H1 (cell line): ENCODE data around the gene LRRC10. TPM values are rescaled to one million over a fixed set of nuclear protein-coding genes. Genes with fewer than 3 reads are reported as not detected.
"Not testable (repeated sequence)": the region's sequence is repeated elsewhere in the genome, so short reads cannot be mapped to it uniquely, and the experiment has no call there.

Experiments
- CTCF ChIA-PET: fragments of 300-600 bp; sonication (Branson Sonifier 250); formaldehyde crosslinking; loops from one replicate; lab custom pipeline; 2021; ENCODE audit not compliant: partially characterized antibody; lab: Charles Lee
- POLR2A ChIA-PET: fragments of 300-600 bp; sonication (Branson Sonifier 250); formaldehyde crosslinking; loops from one replicate; lab custom pipeline; 2021; ENCODE audit warnings: inconsistent platforms; ENCODE audit not compliant: partially characterized antibody; lab: Charles Lee
- DNase-seq, 2 experiments: peaks; one replicate each; pipeline versions ENCODE4 v3.0.0 to v3.0.0-alpha.2; 2010 to 2022; ENCODE audit warnings: low spot score in 2 of 2, low read depth in 1 of 2, mixed read lengths in 1 of 2
- FAIRE-seq: peaks from 2 replicates; lab custom pipeline; 2011; peaks lifted over from hg19 to GRCh38; lab: Jason Lieb, UNC
- H2AFZ ChIP-seq: 2 replicates; pipeline ENCODE4 v1.8.1; 2012; ENCODE audit warnings: low read length, inconsistent platforms
- H2AK5ac ChIP-seq: 2 replicates; pipeline ENCODE4 v1.6.1; 2013; ENCODE audit warnings: low read depth, low read length
- H2BK120ac ChIP-seq: replicated peaks from 2 replicates; pipeline ENCODE3; 2013; ENCODE audit warnings: low read depth, low read length, inconsistent platforms
- H2BK12ac ChIP-seq: 2 replicates; pipeline ENCODE4 v1.6.1; 2013; ENCODE audit warnings: low read depth, low read length
- H2BK15ac ChIP-seq: 2 replicates; pipeline ENCODE4 v1.6.1; 2013; ENCODE audit warnings: low read length
- H2BK20ac ChIP-seq: 2 replicates; pipeline ENCODE4 v1.6.1; 2013; ENCODE audit warnings: low read length
- H2BK5ac ChIP-seq: 2 replicates; pipeline ENCODE4 v1.6.1; 2013; ENCODE audit warnings: low read depth, low read length
- H3K14ac ChIP-seq: 2 replicates; pipeline ENCODE4 v1.6.1; 2013; ENCODE audit warnings: inconsistent platforms; ENCODE audit not compliant: insufficient read length
- H3K18ac ChIP-seq: 2 replicates; pipeline ENCODE4 v1.6.1; 2013; ENCODE audit warnings: low read length; ENCODE audit errors: extremely low read depth
- H3K23ac ChIP-seq: 2 replicates; pipeline ENCODE4 v1.6.1; 2013; ENCODE audit warnings: inconsistent platforms; ENCODE audit not compliant: insufficient read length
- H3K23me2 ChIP-seq: 2 replicates; pipeline ENCODE4 v1.6.1; 2013; ENCODE audit warnings: low read depth, low read length
- H3K27ac ChIP-seq: 2 replicates; pipeline ENCODE4 v1.6.1; 2011; ENCODE audit warnings: low read depth, low read length, inconsistent platforms
- H3K27me3 ChIP-seq, 4 experiments: replicated peaks in 1 of 4; 1 replicate in 1 of 4; 2 replicates in 3 of 4; pipeline versions ENCODE4 v1.6.1 to v1.8.1; 2011 to 2013; ENCODE audit warnings: low read length in 3 of 4, mild to moderate bottlenecking in 3 of 4, inconsistent platforms in 2 of 4, mixed read lengths in 2 of 4, moderate library complexity in 1 of 4; ENCODE audit not compliant: control insufficient read depth in 3 of 4, insufficient read depth in 3 of 4; ENCODE audit errors: extremely low read depth in 1 of 4
- H3K36me3 ChIP-seq, 4 experiments: 2 replicates each; pipeline versions ENCODE4 v1.6.1 to v1.8.1; 2011 to 2013; ENCODE audit warnings: mild to moderate bottlenecking in 4 of 4, low read length in 3 of 4, moderate library complexity in 2 of 4, control low read depth in 1 of 4, inconsistent platforms in 1 of 4; ENCODE audit not compliant: insufficient read depth in 4 of 4, control insufficient read depth in 2 of 4
- H3K4ac ChIP-seq: replicated peaks from 2 replicates; pipeline ENCODE3; 2013; ENCODE audit warnings: low read length, low read depth, mixed read lengths, inconsistent platforms; ENCODE audit not compliant: insufficient read length
- H3K4me1 ChIP-seq, 4 experiments: replicated peaks in 1 of 4; 1 replicate in 1 of 4; 2 replicates in 3 of 4; pipeline versions ENCODE4 v1.6.1 to v1.8.1; 2011 to 2013; ENCODE audit warnings: low read length in 3 of 4, inconsistent platforms in 2 of 4, mixed read lengths in 1 of 4; ENCODE audit not compliant: insufficient read depth in 4 of 4, control insufficient read depth in 3 of 4
- H3K4me2 ChIP-seq, 2 experiments: 2 replicates each; pipeline versions ENCODE4 v1.6.1 to v1.8.1; 2011 to 2013; ENCODE audit warnings: low read depth in 2 of 2, low read length in 2 of 2, control low read depth in 1 of 2, inconsistent platforms in 1 of 2, mild to moderate bottlenecking in 1 of 2; ENCODE audit not compliant: insufficient read depth in 1 of 2
- H3K4me3 ChIP-seq, 4 experiments: fragments of 200-600, 300-600 bp in 1 of 4; sonication (generic), shearing (Covaris generic), sonication (Bioruptor Twin) in 1 of 4; 2 replicates each; pipeline versions ENCODE4 v1.5.1 to v1.8.1; 2011 to 2016; ENCODE audit warnings: low read length in 4 of 4, low read depth in 3 of 4, control low read depth in 2 of 4, inconsistent platforms in 2 of 4, mild to moderate bottlenecking in 2 of 4, mixed read lengths in 1 of 4, moderate library complexity in 1 of 4; ENCODE audit not compliant: insufficient read depth in 2 of 4; ENCODE audit errors: extremely low read depth in 1 of 4
- H3K56ac ChIP-seq: replicated peaks from 2 replicates; pipeline ENCODE3; 2013; ENCODE audit warnings: low read depth, mild to moderate bottlenecking, mixed read lengths, low read length, inconsistent platforms; ENCODE audit not compliant: insufficient read length
- H3K79me1 ChIP-seq: 2 replicates; pipeline ENCODE4 v1.6.1; 2013; ENCODE audit warnings: low read depth, low read length, control low read depth
- H3K79me2 ChIP-seq, 2 experiments: 2 replicates each; pipeline versions ENCODE4 v1.6.1 to v1.8.1; 2012 to 2013; ENCODE audit warnings: low read length in 2 of 2, mild to moderate bottlenecking in 2 of 2, inconsistent platforms in 1 of 2; ENCODE audit not compliant: insufficient read depth in 2 of 2, control insufficient read depth in 1 of 2
- H3K9ac ChIP-seq, 4 experiments: replicated peaks in 1 of 4; 1 replicate in 1 of 4; 2 replicates in 3 of 4; pipeline versions ENCODE4 v1.6.1 to v1.8.1; 2011 to 2013; ENCODE audit warnings: low read depth in 3 of 4, low read length in 3 of 4, control low read depth in 2 of 4, mild to moderate bottlenecking in 2 of 4, moderate library complexity in 2 of 4, inconsistent platforms in 1 of 4; ENCODE audit errors: extremely low read depth in 1 of 4
- H3K9me3 ChIP-seq, 2 experiments: 2 replicates each; pipeline versions ENCODE4 v1.6.1 to v1.8.1; 2012 to 2013; ENCODE audit warnings: mild to moderate bottlenecking in 2 of 2, moderate library complexity in 2 of 2, control low read depth in 1 of 2, inconsistent platforms in 1 of 2, low read depth in 1 of 2, low read length in 1 of 2, mixed read lengths in 1 of 2; ENCODE audit not compliant: insufficient read depth in 2 of 2
- H4K20me1 ChIP-seq, 2 experiments: replicated peaks in 1 of 2; 2 replicates each; pipeline versions ENCODE3 to v1.8.1; 2011 to 2013; ENCODE audit warnings: inconsistent platforms in 2 of 2, low read length in 2 of 2, mild to moderate bottlenecking in 1 of 2; ENCODE audit not compliant: insufficient read depth in 2 of 2, control insufficient read depth in 1 of 2
- H4K5ac ChIP-seq: 2 replicates; pipeline ENCODE4 v1.6.1; 2013; ENCODE audit warnings: low read length, low read depth, mixed read lengths, inconsistent platforms; ENCODE audit not compliant: insufficient read length
- H4K8ac ChIP-seq: 2 replicates; pipeline ENCODE4 v1.8.0; 2013; ENCODE audit warnings: mild to moderate bottlenecking, moderate library complexity, low read length, inconsistent platforms; ENCODE audit not compliant: insufficient read depth; ENCODE audit errors: extremely low read depth
- H4K91ac ChIP-seq: replicated peaks from 2 replicates; pipeline ENCODE3; 2013; ENCODE audit warnings: low read length, mixed read lengths, inconsistent platforms; ENCODE audit not compliant: insufficient read length
- CTBP2 ChIP-seq: IDR thresholded peaks from 2 replicates; pipeline ENCODE4 v1.7.0; 2011; ENCODE audit warnings: borderline replicate concordance, mild to moderate bottlenecking, moderate library complexity, mixed read lengths, low read length; ENCODE audit not compliant: insufficient read depth, insufficient read length
- EZH2 ChIP-seq: fragments of 200-600 bp; sonication (generic); IDR thresholded peaks from 2 replicates; pipeline ENCODE4 v1.7.1; 2012; ENCODE audit warnings: low read depth, mild to moderate bottlenecking, moderate library complexity, low read length, inconsistent platforms; ENCODE audit not compliant: severe bottlenecking
- MAFK ChIP-seq: IDR thresholded peaks from 2 replicates; pipeline ENCODE4 v1.6.1; 2012; ENCODE audit warnings: low read depth, mild to moderate bottlenecking, improper control_type of control experiment, low read length
- NRF1 ChIP-seq: IDR thresholded peaks from 2 replicates; pipeline ENCODE4 v1.6.1; 2011; ENCODE audit warnings: mild to moderate bottlenecking, low read depth, low read length, improper control_type of control experiment
- SIX5 ChIP-seq: IDR thresholded peaks from 2 replicates; pipeline ENCODE4 v1.6.1; 2011; ENCODE audit warnings: mild to moderate bottlenecking, low read depth, low read length
- WGBS, 2 experiments: shearing (Covaris generic) in 1 of 2; methylation state at CpG; one replicate each; pipeline versions ENCODE4 v1.1.6 to v1.1.7; 2013 to 2015; ENCODE audit warnings: low lambda C conversion rate in 2 of 2, mixed read lengths in 2 of 2, inconsistent platforms in 1 of 2, low coverage in 1 of 2, missing lambda C conversion rate in 1 of 2; ENCODE audit not compliant: insufficient replicate concordance in 2 of 2, insufficient coverage in 1 of 2, insufficient read length in 1 of 2; ENCODE audit errors: extremely low coverage in 1 of 2, missing lambda C conversion rate in 1 of 2; 5-methylcytosine and 5-hydroxymethylcytosine counted together
- polyA plus RNA-seq, 7 experiments: library from polyadenylated mRNA; depleted of rRNA in 3 of 7; stranded (reverse) in 5 of 7; unstranded in 2 of 7; fragments of >200 nt in 5 of 7; fragments of 200-250 nt in 2 of 7; gene quantifications; 1 replicate in 5 of 7; 2 replicates in 1 of 7; 4 replicates in 1 of 7; pipeline versions ENCODE4 v1.2.1 to v1.2.3, GENCODE V29; 2011 to 2013; ENCODE audit warnings: missing spikeins in 2 of 7, mixed read lengths in 2 of 7
- total RNA-seq: library from RNA; stranded (reverse); fragmentation: NEBNext Ultra II Directional; extraction: Animal tissue kit (Norgen Biotek cat#: 25700); gene quantifications from 2 replicates; pipeline ENCODE4 v1.2.1, GENCODE V29; 2021
- TF ChIP-seq, protein P1 (sequence below): IDR thresholded peaks from 2 replicates; pipeline ENCODE4 v1.6.1; 2012; ENCODE audit warnings: inconsistent platforms

Gene LRRC10
- total and polyA plus RNA-seq, 2 of the 8 experiments (the other 6 are each of a cell fraction or from before 2014, with no cell fraction given) = not detected

DNA sequence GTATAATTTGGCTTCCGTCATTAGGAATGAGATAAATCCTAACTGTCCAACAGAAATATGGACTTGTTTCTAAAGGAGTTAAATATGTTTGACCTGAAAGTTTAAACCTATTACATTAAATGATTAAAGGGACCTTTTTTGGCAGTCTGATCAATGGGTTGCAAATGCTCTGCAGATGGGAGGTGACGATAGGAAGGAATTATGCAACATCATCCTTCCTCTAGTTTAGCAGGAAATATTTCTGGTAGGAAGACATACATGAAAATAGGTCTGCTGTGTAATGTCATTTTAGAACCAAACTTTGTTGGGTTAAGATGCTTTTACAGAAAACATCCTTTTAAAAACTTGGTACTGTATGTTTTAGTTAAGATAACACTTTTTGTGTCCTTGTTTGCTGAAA, 2.6 kb downstream of the LRRC10 start (continued):
- TF ChIP-seq CTBP2 = no peak
- no peak for TF ChIP-seq MAFK
- no peak for TF ChIP-seq NRF1
- TF ChIP-seq, protein P1, sequence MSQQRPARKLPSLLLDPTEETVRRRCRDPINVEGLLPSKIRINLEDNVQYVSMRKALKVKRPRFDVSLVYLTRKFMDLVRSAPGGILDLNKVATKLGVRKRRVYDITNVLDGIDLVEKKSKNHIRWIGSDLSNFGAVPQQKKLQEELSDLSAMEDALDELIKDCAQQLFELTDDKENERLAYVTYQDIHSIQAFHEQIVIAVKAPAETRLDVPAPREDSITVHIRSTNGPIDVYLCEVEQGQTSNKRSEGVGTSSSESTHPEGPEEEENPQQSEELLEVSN = no peak
- no peak for TF ChIP-seq SIX5
- no peak for TF ChIP-seq EZH2

DNA sequence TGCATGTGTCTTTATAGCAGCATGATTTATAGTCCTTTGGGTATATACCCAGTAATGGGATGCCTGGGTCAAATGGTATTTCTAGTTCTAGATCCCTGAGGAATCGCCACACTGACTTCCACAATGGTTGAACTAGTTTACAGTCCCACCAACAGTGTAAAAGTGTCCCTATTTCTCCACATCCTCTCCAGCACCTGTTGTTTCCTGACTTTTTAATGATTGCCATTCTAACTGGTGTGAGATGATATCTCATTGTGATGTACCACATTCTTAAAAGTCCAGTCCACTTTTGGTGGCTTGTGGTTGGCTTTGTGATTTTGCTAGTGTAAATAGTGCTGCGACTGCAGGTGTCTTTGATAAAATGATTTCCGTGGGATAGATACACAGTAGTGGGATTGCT, 6.4 kb downstream of the LRRC10 start:
- H3K18ac ChIP-seq, H2BK120ac ChIP-seq, H4K20me1 ChIP-seq, FAIRE-seq, H3K27me3 ChIP-seq, H3K79me1 ChIP-seq, H4K8ac ChIP-seq, H3K9me3 ChIP-seq, H3K23me2 ChIP-seq, H3K4me2 ChIP-seq, H2BK15ac ChIP-seq, H2AFZ ChIP-seq, H3K4me1 ChIP-seq, H3K79me2 ChIP-seq, H3K4ac ChIP-seq, H3K4me3 ChIP-seq, H4K5ac ChIP-seq, H4K91ac ChIP-seq, DNase-seq, H3K14ac ChIP-seq, H3K9ac ChIP-seq, H3K27ac ChIP-seq, H3K56ac ChIP-seq, H2AK5ac ChIP-seq, H2BK12ac ChIP-seq, H2BK5ac ChIP-seq, H2BK20ac ChIP-seq, H3K23ac ChIP-seq: not testable (repeated sequence)
- CTCF ChIA-PET = interaction anchor here (0.9 kb wide), 1 partner anchor 37 kb away, joined by 3 read pairs; no protein-coding TSS in a partner anchor
- POLR2A ChIA-PET = interaction anchor here (0.9 to 1.7 kb wide), 3 partner anchors 8 to 13 kb away, joined by 3 to 7 read pairs (median 6); no protein-coding TSS in a partner anchor
- 82% methylated on average over 2 of the region's 3 CpGs; no CpG with 5 or more reads in 1 of the 2 experiments for WGBS, 2 experiments
- H3K36me3 ChIP-seq = peaks cover 5 to 38% (median 21%) of the 10 kb centered on the region in 4 experiments; a peak in 7 of 8 replicates
